ENCODE measurements around the gene CDKN2A.

CDKN2A gene

GRCh38 chr9:21936161-21936560 lies 58.0 kb downstream of the CDKN2A start:
- TF ChIP-seq, protein P1, sequence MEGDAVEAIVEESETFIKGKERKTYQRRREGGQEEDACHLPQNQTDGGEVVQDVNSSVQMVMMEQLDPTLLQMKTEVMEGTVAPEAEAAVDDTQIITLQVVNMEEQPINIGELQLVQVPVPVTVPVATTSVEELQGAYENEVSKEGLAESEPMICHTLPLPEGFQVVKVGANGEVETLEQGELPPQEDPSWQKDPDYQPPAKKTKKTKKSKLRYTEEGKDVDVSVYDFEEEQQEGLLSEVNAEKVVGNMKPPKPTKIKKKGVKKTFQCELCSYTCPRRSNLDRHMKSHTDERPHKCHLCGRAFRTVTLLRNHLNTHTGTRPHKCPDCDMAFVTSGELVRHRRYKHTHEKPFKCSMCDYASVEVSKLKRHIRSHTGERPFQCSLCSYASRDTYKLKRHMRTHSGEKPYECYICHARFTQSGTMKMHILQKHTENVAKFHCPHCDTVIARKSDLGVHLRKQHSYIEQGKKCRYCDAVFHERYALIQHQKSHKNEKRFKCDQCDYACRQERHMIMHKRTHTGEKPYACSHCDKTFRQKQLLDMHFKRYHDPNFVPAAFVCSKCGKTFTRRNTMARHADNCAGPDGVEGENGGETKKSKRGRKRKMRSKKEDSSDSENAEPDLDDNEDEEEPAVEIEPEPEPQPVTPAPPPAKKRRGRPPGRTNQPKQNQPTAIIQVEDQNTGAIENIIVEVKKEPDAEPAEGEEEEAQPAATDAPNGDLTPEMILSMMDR (IDR thresholded peaks at IDR 0.05; ENCODE audit: insufficient read depth, missing control alignments) = no peak
- FAIRE-seq (no peak), DNase-seq (ENCODE audit: insufficient read length, low spot score) (no peak)

DNA sequence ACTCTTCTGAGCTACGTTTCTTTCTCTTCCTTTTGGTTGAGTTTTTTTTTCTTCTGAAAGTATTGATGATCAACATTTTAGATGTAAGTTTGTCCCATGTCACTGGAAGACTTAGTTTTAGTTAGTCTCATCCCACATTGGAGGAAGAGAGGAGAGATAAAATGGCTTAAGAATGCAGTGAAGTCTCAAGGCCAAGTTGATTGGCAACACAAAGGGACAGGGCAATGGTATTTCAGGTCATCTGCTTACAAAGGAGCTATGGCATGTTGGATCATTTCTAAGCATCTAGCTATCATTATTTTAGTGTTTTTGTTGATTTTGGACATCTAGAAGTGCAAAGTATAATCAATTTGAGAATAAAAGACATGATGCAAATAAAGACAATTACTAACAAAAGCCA lies 58.6 kb downstream of the CDKN2A start:
- DNase-seq (ENCODE audit: insufficient read length, low spot score) = no peak
- FAIRE-seq = no peak
- TF ChIP-seq, protein P1 (IDR thresholded peaks at IDR 0.05; ENCODE audit: insufficient read depth, missing control alignments) = no peak

- TF ChIP-seq, protein P1 (IDR thresholded peaks at IDR 0.05; ENCODE audit: insufficient read depth, missing control alignments) = no peak
- DNase-seq (ENCODE audit: insufficient read length, low spot score) (no peak), FAIRE-seq (no peak)
Observed at GRCh38 chr9:21933865-21934264, 60.3 kb downstream of the CDKN2A start.

DNA sequence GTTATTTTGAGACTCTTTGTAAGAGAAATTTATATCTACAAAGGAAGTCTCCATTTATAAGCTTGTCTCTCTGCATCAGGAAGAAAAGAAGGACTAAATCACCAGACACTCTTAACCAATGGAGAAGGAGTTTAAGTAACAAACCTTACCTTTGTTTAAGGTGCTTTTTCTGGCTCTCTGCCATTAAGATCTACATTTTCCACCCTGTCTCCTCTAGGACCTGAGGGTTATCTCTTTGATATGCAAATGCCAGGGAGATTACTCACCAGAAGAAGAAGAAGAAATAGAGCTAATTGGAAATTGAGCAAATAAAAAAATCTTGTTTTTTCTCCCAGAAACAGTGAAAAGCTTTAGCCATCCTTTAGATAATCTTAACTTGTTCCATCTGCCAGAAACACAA lies 60.9 kb downstream of the CDKN2A start:
- FAIRE-seq (no peak), DNase-seq (ENCODE audit: insufficient read length, low spot score) (no peak)
- TF ChIP-seq, protein P1 (IDR thresholded peaks at IDR 0.05; ENCODE audit: insufficient read depth, missing control alignments) = no peak

DNA sequence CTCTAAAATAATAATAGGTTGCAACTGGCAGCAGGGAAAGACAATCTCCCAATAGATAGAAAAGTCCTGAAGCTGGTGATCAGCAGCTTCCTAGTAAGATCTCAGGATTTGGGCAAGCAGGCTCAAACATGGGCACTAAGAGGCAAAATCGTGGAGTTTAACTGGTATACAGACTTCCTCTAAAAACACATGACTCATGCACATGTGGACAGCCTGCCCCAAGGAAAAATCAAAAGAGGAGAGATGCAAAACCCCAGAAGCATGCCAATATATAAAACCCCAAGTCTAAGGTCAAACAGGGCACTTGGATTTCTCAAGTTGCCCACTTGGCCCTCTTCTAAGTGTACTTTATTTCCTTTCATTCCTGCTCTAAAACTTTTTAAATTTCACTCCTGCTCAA lies 62.8 kb downstream of the CDKN2A start:
- no peak for FAIRE-seq
- TF ChIP-seq, protein P1 (IDR thresholded peaks at IDR 0.05; ENCODE audit: insufficient read depth, missing control alignments) = no peak
- no peak for DNase-seq (ENCODE audit: insufficient read length, low spot score)

GRCh38 chr9:21927752-21928151 lies 66.4 kb downstream of the CDKN2A start:
- FAIRE-seq (no peak), DNase-seq (ENCODE audit: insufficient read length, low spot score) (no peak)
- TF ChIP-seq, protein P1 (IDR thresholded peaks at IDR 0.05; ENCODE audit: insufficient read depth, missing control alignments) = no peak

- FAIRE-seq = no peak
- no peak for DNase-seq (ENCODE audit: insufficient read length, low spot score)
- TF ChIP-seq, protein P1 (IDR thresholded peaks at IDR 0.05; ENCODE audit: insufficient read depth, missing control alignments) = no peak
Observed at GRCh38 chr9:21923694-21924093, 70.5 kb downstream of the CDKN2A start.

Measured in D721Med (cell line).